ENCODE measurements around the gene ARMC12. TPM values are rescaled to one million over a fixed set of nuclear protein-coding genes. Genes with fewer than 3 reads are reported as not detected.
A peak's percentile ranks its signal among the peaks of the same experiment; 100 is the strongest.

ARMC12 gene
- total RNA-seq, 2 experiments from 2014 or later = 1.9 to 2.8 TPM

DNA sequence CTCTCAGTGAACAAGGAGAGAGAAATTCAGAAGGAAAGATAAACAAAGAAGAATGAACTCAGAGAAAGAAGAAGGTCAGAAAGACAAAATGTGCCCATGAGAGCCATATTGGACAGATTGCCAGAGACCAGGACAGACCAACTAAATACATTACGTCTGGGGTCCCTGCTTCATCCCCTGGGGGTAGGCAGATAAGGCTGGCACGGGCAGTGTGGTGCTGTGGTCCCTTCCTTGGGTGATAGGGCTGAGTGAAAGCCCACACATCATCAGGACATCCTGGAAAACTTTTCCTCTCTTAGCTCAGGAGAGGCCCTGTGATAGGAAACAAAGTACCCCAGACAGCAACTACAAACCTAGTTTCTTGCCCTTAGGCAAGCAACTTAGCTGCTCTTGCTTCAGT is 13.2 kb upstream of the ARMC12 start:
- Histone ChIP-seq H3K9me3 (ENCODE audit: control insufficient read depth in 1 of 2, insufficient read depth in 1 of 2, low read length in 2 of 2) (no peaks in the 10 kb centered on the region), H3K27me3 (ENCODE audit: control insufficient read depth in 1 of 2, insufficient read depth in 2 of 2, low read length in 2 of 2) (no peaks in the 10 kb centered on the region), H3K36me3 (ENCODE audit: insufficient read depth, low read length) (no peaks in the 10 kb centered on the region), H3K27ac (ENCODE audit: low read depth in 1 of 2, low read length in 2 of 2) (no peak overlapping the region), H3K4me1 (ENCODE audit: insufficient read depth, low read length) (peaks cover 79% of the 10 kb centered on the region), H3K4me3 (ENCODE audit: low read length) (no peak overlapping the region)
- H3K36me3 Mint-ChIP-seq (ENCODE audit: low read depth) = no peaks in the 10 kb centered on the region
- peak overlapping the region; percentile 87 for H3K27ac Mint-ChIP-seq
- H3K27me3 Mint-ChIP-seq = no peaks in the 10 kb centered on the region
- TF ChIP-seq, protein P1, sequence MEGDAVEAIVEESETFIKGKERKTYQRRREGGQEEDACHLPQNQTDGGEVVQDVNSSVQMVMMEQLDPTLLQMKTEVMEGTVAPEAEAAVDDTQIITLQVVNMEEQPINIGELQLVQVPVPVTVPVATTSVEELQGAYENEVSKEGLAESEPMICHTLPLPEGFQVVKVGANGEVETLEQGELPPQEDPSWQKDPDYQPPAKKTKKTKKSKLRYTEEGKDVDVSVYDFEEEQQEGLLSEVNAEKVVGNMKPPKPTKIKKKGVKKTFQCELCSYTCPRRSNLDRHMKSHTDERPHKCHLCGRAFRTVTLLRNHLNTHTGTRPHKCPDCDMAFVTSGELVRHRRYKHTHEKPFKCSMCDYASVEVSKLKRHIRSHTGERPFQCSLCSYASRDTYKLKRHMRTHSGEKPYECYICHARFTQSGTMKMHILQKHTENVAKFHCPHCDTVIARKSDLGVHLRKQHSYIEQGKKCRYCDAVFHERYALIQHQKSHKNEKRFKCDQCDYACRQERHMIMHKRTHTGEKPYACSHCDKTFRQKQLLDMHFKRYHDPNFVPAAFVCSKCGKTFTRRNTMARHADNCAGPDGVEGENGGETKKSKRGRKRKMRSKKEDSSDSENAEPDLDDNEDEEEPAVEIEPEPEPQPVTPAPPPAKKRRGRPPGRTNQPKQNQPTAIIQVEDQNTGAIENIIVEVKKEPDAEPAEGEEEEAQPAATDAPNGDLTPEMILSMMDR (IDR thresholded peaks at IDR 0.05) = no peak
- peaks cover 85% of the 10 kb centered on the region for H3K4me1 Mint-ChIP-seq (ENCODE audit: low read depth)
- no peaks in the 10 kb centered on the region for H3K9me3 Mint-ChIP-seq
- peak overlapping the region; percentile 46 for H3K4me3 Mint-ChIP-seq
- intact Hi-C loops (cut with DNase I, micrococcal nuclease) = no loop called here
- ChIA-PET CTCF (interaction anchor here (0.6 to 5.8 kb wide), 2 partner anchors 13 to 246 kb away, joined by 3 to 24 read pairs; partner anchors contain the start of gene ARMC12), POLR2A (interaction anchor here (1.5 kb wide), 1 partner anchor 13 kb away, joined by 4 read pairs; no protein-coding TSS in a partner anchor)
- ATAC-seq (ENCODE audit: poor library complexity) (no peak), DNase-seq (no peak)

DNA sequence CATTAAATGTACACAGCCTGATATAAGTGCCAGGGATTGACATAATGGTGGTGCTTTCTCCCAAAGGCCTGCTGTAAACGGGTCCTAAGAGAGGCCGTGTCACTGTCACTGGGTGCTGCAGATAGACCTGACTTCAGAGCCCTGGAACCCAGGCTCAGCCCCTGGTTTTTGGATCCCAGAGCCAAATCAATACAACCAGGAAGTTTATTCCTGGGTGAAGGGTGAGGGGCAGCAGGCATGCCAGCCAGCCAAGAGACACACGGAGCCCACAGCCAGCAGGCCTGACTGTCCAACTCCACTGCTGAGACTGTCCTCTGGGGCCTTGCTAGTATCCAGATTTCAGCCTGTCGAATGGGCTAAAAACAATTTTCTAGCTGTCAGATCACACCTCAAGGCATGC is 12.8 kb upstream of the ARMC12 start:
- ATAC-seq (ENCODE audit: poor library complexity) = no peak
- H3K9me3 Mint-ChIP-seq = no peaks in the 10 kb centered on the region
- intact Hi-C loops (cut with DNase I, micrococcal nuclease) = no loop called here
- Histone ChIP-seq H3K4me3 (ENCODE audit: low read length) (no peak overlapping the region), H3K27me3 (ENCODE audit: control insufficient read depth in 1 of 2, insufficient read depth in 2 of 2, low read length in 2 of 2) (no peaks in the 10 kb centered on the region), H3K27ac (ENCODE audit: low read depth in 1 of 2, low read length in 2 of 2) (no peak overlapping the region), H3K9me3 (ENCODE audit: control insufficient read depth in 1 of 2, insufficient read depth in 1 of 2, low read length in 2 of 2) (no peaks in the 10 kb centered on the region), H3K36me3 (ENCODE audit: insufficient read depth, low read length) (no peaks in the 10 kb centered on the region), H3K4me1 (ENCODE audit: insufficient read depth, low read length) (peaks cover 79% of the 10 kb centered on the region)
- peak overlapping the region; percentile 87 for H3K27ac Mint-ChIP-seq
- POLR2A ChIA-PET = interaction anchor here (1.2 to 1.5 kb wide), 2 partner anchors 12 to 37 kb away, joined by 4 read pairs; no protein-coding TSS in a partner anchor
- H3K4me1 Mint-ChIP-seq (ENCODE audit: low read depth) = peaks cover 85% of the 10 kb centered on the region
- H3K36me3 Mint-ChIP-seq (ENCODE audit: low read depth) = no peaks in the 10 kb centered on the region
- DNase-seq = no peak
- TF ChIP-seq, protein P1 (IDR thresholded peaks at IDR 0.05) = no peak
- H3K4me3 Mint-ChIP-seq = no peak overlapping the region
- CTCF ChIA-PET = interaction anchor here (0.5 to 5.8 kb wide), 3 partner anchors 13 to 246 kb away, joined by 3 to 24 read pairs (median 4); partner anchors contain the start of gene ARMC12
- no peaks in the 10 kb centered on the region for H3K27me3 Mint-ChIP-seq

DNA sequence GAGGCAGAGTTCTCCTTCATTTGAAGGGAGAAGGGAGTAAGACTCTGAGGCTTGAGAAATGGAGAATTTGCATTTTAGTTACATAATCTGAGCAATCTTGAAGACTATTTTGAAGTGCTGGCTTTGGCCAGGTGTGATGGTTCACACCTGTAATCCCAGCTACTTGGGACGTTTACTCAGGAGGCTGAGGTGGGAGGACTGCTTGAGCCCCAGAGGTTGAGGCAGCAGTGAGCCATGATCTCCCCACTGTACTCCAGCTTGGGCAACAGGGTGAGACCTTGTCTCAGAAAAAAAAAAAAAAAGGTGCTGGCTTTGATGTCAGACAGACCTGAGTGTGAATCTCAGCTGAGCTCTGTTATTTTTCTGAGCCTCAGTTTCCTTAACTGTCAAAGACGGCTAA is 12.4 kb upstream of the ARMC12 start:
- Histone ChIP-seq H3K27me3 (ENCODE audit: control insufficient read depth in 1 of 2, insufficient read depth in 2 of 2, low read length in 2 of 2) (no peaks in the 10 kb centered on the region), H3K9me3 (ENCODE audit: control insufficient read depth in 1 of 2, insufficient read depth in 1 of 2, low read length in 2 of 2) (no peaks in the 10 kb centered on the region), H3K4me3 (ENCODE audit: low read length) (no peak overlapping the region), H3K4me1 (ENCODE audit: insufficient read depth, low read length) (peaks cover 79% of the 10 kb centered on the region), H3K36me3 (ENCODE audit: insufficient read depth, low read length) (no peaks in the 10 kb centered on the region), H3K27ac (ENCODE audit: low read depth in 1 of 2, low read length in 2 of 2) (no peak overlapping the region)
- ChIA-PET CTCF (interaction anchor here (0.5 to 5.8 kb wide), 3 partner anchors 12 to 247 kb away, joined by 3 to 24 read pairs (median 4); partner anchors contain the start of gene ARMC12), POLR2A (interaction anchor here (1.2 to 1.5 kb wide), 2 partner anchors 12 to 37 kb away, joined by 4 read pairs; no protein-coding TSS in a partner anchor)
- ATAC-seq (ENCODE audit: poor library complexity) = no peak
- intact Hi-C loops (cut with DNase I, micrococcal nuclease) = no loop called here
- Mint-ChIP-seq H3K4me1 (ENCODE audit: low read depth) (peaks cover 85% of the 10 kb centered on the region), H3K36me3 (ENCODE audit: low read depth) (no peaks in the 10 kb centered on the region), H3K9me3 (no peaks in the 10 kb centered on the region), H3K4me3 (no peak overlapping the region), H3K27me3 (no peaks in the 10 kb centered on the region), H3K27ac (peak overlapping the region; percentile 87)
- TF ChIP-seq, protein P1 (IDR thresholded peaks at IDR 0.05) = no peak
- no peak for DNase-seq

Data from CD4-positive, alpha-beta T cell (primary cell).